Measurements from ENCODE around the gene SEZ6L.

- TF ChIP-seq POLR2A (IDR thresholded peaks at IDR 0.05; ENCODE audit: low read depth, low read length) (no peak), POLR2AphosphoS5 (IDR thresholded peaks at IDR 0.05; ENCODE audit: low read depth, low read length) (no peak), TAF1 (IDR thresholded peaks at IDR 0.05; ENCODE audit: borderline replicate concordance, low read depth, low read length) (no peak)
Measured at GRCh38 chr22:26245001-26245400, 75.7 kb downstream of the SEZ6L start.
